ENCODE results near the gene WWC2. TPM values are rescaled to one million over a fixed set of nuclear protein-coding genes. Genes with fewer than 3 reads are reported as not detected.
A peak's percentile ranks its signal among the peaks of the same experiment; 100 is the strongest.

WWC2 gene
- total RNA-seq, 1 donor from 2014 or later = 24.6 TPM

DNA sequence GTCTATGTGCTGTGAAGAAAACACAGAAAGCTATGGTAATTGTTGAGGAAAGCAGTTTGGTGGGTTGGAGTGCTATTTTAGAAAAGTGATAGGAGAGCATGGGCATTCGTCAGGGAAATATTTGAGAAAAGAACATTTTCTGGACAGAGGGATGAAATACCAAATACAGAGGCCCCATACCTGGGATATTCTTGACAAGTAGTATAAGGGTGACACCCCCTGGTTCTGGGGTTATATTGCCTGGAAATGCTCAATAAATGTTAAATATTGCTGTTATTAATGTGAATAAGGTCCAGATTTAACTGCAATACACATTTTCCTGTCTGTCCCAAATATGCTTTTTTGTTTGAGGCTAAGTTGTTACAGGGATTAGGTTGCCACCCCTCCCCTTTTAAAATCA, 42.9 kb downstream of the WWC2 start:
- TF ChIP-seq, protein P1, sequence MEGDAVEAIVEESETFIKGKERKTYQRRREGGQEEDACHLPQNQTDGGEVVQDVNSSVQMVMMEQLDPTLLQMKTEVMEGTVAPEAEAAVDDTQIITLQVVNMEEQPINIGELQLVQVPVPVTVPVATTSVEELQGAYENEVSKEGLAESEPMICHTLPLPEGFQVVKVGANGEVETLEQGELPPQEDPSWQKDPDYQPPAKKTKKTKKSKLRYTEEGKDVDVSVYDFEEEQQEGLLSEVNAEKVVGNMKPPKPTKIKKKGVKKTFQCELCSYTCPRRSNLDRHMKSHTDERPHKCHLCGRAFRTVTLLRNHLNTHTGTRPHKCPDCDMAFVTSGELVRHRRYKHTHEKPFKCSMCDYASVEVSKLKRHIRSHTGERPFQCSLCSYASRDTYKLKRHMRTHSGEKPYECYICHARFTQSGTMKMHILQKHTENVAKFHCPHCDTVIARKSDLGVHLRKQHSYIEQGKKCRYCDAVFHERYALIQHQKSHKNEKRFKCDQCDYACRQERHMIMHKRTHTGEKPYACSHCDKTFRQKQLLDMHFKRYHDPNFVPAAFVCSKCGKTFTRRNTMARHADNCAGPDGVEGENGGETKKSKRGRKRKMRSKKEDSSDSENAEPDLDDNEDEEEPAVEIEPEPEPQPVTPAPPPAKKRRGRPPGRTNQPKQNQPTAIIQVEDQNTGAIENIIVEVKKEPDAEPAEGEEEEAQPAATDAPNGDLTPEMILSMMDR (conservative IDR thresholded peaks at IDR 0.05) = no peak
- Mint-ChIP-seq H3K27me3 (no peaks in the 10 kb centered on the region), H3K36me3 (no peaks in the 10 kb centered on the region), H3K27ac (no peak overlapping the region), H3K4me1 (ENCODE audit: unreplicated experiment) (peaks cover 22% of the 10 kb centered on the region), H3K4me3 (no peak overlapping the region), H3K9me3 (no peaks in the 10 kb centered on the region)
- DNase-seq (ENCODE audit: extremely low spot score, unreplicated experiment) = no peak

- peaks cover 22% of the 10 kb centered on the region for H3K4me1 Mint-ChIP-seq (ENCODE audit: unreplicated experiment)
- no peaks in the 10 kb centered on the region for H3K27me3 Mint-ChIP-seq
- DNase-seq (ENCODE audit: extremely low spot score, unreplicated experiment) = no peak
- no peaks in the 10 kb centered on the region for H3K36me3 Mint-ChIP-seq
- TF ChIP-seq, protein P1 (conservative IDR thresholded peaks at IDR 0.05) = no peak
- H3K4me3 Mint-ChIP-seq = no peak overlapping the region
- H3K9me3 Mint-ChIP-seq = no peaks in the 10 kb centered on the region
- no peak overlapping the region for H3K27ac Mint-ChIP-seq
These were observed 43.8 kb downstream of the WWC2 start for GRCh38 chr4:183142571-183143550.

- DNase-seq (ENCODE audit: extremely low spot score, unreplicated experiment) = no peak
- peaks cover 23% of the 10 kb centered on the region for H3K4me1 Mint-ChIP-seq (ENCODE audit: unreplicated experiment)
- no peaks in the 10 kb centered on the region for H3K27me3 Mint-ChIP-seq
- H3K36me3 Mint-ChIP-seq = no peaks in the 10 kb centered on the region
- no peak overlapping the region for H3K4me3 Mint-ChIP-seq
- TF ChIP-seq, protein P1 (conservative IDR thresholded peaks at IDR 0.05) = no peak
- H3K27ac Mint-ChIP-seq = no peak overlapping the region
- no peaks in the 10 kb centered on the region for H3K9me3 Mint-ChIP-seq
These were observed 45.7 kb downstream of the WWC2 start for GRCh38 chr4:183144787-183145186.

GRCh38 chr4:183145773-183146172, 46.7 kb downstream of the WWC2 start:
- no peaks in the 10 kb centered on the region for H3K27me3 Mint-ChIP-seq
- H3K36me3 Mint-ChIP-seq = no peaks in the 10 kb centered on the region
- H3K4me3 Mint-ChIP-seq = no peak overlapping the region
- no peak overlapping the region for H3K27ac Mint-ChIP-seq
- H3K4me1 Mint-ChIP-seq (ENCODE audit: unreplicated experiment) = peaks cover 27% of the 10 kb centered on the region
- TF ChIP-seq, protein P1 (conservative IDR thresholded peaks at IDR 0.05) = no peak
- no peaks in the 10 kb centered on the region for H3K9me3 Mint-ChIP-seq
- DNase-seq (ENCODE audit: extremely low spot score, unreplicated experiment) = no peak

- peaks cover 27% of the 10 kb centered on the region for H3K4me1 Mint-ChIP-seq (ENCODE audit: unreplicated experiment)
- TF ChIP-seq, protein P1 (conservative IDR thresholded peaks at IDR 0.05) = no peak
- H3K4me3 Mint-ChIP-seq = no peak overlapping the region
- no peak for DNase-seq (ENCODE audit: extremely low spot score, unreplicated experiment)
- peak overlapping the region; percentile 30 for H3K27ac Mint-ChIP-seq
- no peaks in the 10 kb centered on the region for H3K9me3 Mint-ChIP-seq
- no peaks in the 10 kb centered on the region for H3K36me3 Mint-ChIP-seq
- no peaks in the 10 kb centered on the region for H3K27me3 Mint-ChIP-seq
These were observed 47.4 kb downstream of the WWC2 start for GRCh38 chr4:183146478-183146877.

Measured in type B pancreatic cell (in vitro differentiated cells).